NCI-H2227 treated with DMSO at 0.1 percent for 48 hours (cell line): ENCODE data around the gene SNAI3.

Experiments
- DNase-seq: peaks from one replicate; lab custom pipeline; 2025; lab: John Stamatoyannopoulos, UW

SNAI3 gene

DNA sequence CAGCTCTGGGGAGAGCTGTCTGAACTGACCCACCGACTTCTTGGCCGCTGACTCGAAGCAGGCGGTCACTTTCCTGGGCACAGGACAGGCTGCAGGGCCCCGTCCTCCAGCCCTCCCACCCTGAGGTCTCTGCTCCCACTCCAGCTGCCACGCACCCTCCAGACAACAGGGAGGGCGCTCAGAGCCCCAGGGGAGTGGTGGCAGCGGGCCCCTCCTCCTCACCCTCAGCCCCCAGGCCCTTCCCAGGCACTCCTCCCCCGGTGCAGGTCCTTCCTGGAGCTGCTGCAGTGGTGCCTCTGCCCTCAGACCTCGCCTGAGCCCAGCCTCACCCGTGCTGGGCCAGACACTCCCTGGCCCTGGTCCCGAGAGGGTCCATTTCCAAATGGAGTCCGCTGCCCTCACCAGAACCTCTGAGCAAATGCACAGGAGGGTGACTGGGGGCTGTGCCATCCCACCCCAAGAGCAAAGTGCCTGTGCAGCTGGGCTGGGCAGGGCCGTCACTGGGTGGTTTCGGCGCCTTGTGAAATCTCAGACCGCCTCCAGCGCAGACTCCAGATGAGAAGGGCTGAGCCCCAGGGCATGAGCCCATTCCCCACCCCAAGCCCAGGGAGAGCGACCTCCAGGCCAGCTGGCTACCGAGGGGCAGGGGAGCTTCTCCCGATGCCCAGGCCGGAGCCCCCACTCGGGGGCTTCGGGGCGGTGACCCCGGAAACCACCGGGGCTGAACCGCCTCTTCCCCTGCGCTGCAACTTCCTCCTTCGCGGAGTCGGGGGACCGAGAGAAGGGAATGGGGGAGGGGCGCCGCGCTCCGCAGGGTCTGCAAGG, 36.2 kb downstream of the SNAI3 start:
- DNase-seq: no peak

DNA sequence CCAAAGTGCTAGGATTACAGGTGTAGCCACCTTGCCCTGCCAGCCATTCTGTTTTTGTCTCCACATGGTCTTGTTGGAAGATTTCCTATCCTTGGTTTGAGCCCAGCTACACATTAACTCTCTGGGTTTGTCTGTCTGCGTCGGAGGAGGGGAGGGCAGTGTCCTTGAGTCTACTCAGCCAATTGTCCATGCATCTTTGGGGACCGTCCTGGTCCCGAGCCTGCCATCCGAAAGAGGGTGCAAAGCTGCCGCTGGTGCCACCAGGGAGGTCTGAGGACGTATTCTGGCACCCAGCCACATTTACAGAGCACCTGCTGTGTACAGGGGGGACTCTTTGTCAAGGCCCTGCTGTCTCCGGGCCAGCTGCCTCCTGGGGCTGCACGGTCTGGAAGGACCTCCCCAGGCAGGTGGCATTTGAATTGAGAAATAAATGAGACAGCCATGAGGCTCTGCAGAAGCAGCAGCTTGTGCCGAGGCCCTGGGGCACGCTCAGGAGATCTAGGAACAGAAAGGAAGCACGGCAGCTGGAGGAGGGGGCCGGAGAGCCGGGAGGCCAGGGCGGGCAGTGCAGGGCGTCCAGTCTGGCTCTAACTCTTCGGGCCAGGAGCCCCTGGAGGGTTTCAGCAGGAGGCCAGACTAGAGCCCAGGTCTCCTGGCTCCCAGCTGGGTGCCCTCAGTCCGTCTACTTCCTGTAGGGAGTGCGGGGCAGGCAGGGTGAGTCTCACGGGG, 36.9 kb downstream of the SNAI3 start:
- no peak for DNase-seq

- no peak for DNase-seq
These were observed 38.9 kb downstream of the SNAI3 start for GRCh38 chr16:88647178-88648070.

GRCh38 chr16:88646345-88647034, 39.8 kb downstream of the SNAI3 start:
- DNase-seq: no peak

DNA sequence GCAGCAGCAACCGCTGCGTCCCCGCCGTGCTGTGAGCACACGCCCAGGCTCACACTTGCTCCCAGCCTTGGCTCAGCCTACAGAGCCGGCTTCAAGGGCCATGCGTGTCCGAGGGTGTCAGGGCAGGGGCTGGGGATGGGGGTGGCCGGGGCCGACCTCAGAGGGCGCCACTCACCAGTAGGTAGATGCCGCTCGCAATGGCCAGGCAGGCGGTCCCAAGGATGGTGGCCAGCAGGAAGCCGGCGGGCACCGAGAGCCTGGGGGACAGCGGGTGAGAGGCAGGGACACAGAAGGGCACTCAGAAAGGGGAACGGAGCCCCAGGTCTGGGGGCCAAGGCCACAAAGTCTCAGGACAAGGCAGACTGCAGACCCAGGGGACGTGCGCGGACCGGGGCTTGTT, 40.4 kb downstream of the SNAI3 start:
- DNase-seq: no peak

DNA sequence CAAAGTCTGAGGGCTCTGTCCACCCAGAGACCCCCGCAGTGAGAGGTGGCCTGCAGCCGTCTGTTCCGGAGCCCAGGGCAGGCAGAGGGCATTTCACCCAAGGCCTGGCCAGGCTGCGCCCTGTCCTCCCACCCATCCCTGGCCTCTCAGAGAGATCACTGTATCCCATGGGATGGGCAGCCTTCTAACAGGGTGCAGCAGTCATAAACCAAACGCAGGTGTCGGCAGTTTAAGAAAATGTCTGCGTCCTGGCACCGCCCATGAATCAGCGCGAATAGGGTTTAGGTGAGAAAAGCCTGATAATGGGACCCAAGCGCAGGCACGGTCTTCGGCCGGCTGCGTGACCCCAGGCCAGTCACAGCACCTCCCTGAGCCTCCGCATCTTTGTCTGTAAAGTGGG, 40.9 kb downstream of the SNAI3 start:
- DNase-seq: no peak

- no peak for DNase-seq
These were observed 42.7 kb downstream of the SNAI3 start for GRCh38 chr16:88643644-88643932.

DNA sequence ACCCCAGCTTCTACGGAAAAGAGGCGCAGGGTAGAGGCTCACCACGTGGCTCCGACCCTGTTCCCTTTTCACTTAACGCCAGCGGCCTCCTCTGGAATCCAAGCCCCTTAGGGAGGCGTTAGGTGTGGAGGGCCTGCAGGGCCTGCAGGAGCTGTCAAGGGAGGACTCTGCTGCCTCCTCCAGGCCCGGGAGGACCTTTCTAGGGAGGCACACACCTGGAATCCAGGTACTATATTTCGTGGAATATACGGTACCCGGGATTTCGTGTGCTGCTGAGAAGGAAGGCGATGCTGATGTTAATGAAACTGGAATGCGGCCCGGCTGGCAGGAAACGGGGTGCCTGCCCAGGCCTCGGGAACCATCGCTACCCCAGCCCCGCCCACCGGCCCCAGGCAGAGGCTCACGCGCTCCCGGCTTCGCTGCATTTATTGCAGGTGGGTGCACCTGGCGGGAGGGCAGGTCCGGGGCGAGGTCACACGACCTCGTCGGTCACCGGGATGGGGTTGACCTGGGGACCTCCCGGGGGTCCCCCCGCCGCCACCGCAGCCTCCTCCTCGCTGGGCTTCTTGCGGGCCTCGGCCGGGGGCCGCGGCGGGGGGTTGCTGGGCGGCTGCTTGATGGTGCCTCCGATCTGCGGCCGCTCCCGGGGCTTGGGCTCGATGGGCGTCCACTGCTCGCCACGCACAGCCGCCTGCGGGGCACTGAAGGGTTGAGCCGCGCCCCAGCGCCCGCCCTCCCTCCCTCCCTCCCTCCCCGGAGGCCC, 43.2 kb downstream of the SNAI3 start:
- no peak for DNase-seq

- no peak for DNase-seq
These were observed 45.6 kb downstream of the SNAI3 start for GRCh38 chr16:88640498-88641247.

- no peak for DNase-seq
These were observed 46.2 kb downstream of the SNAI3 start for GRCh38 chr16:88640039-88640495.

- no peak for DNase-seq
These were observed 46.9 kb downstream of the SNAI3 start for GRCh38 chr16:88639231-88640038.

DNA sequence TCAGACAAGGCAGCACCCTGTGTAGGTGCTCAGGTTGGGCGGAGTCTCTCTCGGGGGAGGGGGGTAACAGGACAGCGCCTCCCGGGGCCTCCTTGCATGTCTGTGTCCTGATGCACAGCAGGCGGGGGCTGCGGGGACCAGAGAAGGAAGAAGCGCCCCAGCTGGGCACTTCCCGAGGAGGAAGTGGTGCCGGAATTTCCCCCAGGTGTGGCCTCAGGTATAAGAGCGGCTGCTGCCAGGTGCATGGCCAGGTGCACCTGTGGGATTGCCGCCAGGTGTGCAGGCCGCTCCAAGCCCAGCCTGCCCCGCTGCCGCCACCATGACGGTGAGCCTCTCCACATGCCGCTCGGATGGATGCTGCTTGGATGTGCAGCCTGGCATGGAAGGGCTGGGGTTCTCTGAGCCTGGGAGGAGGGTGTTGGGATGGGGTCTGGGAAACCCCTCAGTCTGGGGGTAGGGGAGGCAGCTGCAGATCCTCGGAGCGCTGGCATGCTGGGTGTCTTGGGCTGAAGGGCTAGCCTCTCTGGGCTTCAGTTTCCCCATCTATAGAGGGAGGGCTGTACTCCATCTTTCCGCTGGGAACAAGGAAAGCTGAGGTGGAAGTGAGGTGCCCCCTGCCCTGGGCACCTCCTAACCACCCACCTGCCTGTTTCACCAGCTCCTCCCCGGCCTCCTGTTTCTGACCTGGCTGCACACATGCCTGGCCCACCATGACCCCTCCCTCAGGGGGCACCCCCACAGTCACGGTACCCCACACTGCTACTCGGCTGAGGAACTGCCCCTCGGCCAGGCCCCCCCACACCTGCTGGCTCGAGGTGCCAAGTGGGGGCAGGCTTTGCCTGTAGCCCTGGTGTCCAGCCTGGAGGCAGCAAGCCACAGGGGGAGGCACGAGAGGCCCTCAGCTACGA, 47.7 kb downstream of the SNAI3 start, which contains the start of gene IL17C:
Gene IL17C, plus strand, starts transcription at position 250 of the 908 bp plus-strand sequence. Its CDS starts 70 bp downstream, at position 320.
- DNase-seq: no peak

DNA sequence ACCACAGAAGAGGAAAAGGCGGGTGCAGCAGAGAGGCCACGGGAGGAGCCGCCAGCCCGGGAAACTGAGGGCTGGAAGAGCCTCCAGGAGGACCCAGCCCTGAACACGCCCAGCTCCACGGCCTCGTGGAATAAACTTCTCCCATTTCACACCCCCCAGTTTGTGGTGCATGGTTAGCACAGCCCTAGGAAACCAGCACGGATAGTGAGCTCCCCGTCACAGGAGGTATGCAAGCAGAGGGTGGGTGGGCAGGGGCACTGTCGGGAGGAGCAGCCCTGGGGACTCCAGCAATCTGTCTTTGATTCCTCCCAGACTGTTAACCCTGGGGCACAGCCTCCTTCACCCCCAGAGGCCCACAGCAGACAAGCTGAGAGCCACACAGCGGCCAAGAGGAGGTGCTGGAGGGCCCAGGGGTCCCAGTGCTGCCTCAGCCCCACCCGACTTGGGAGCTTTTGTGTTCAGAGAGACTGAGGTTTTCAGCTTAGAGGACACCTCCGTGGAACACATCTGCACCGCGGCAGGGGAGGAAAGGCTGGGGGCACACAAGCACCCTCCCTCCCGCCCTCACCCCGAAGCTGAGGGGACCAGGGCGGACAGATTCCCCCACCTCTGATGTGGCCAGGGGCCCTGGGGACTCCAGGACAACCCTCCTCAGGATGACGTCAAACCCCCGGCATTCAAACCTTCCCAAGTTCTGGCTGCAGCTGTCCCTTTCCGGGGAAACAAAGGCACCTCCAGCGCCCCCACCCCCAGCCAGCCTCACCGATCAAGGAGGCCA, 49.6 kb downstream of the SNAI3 start:
- DNase-seq: no peak

GRCh38 chr16:88635671-88636319, 50.5 kb downstream of the SNAI3 start:
- DNase-seq: no peak

- DNase-seq: no peak
These were observed 51.2 kb downstream of the SNAI3 start for GRCh38 chr16:88634994-88635670.
